ENCODE results near the gene COL20A1.
"Not testable (repeated sequence)": the region's sequence is repeated elsewhere in the genome, so short reads cannot be mapped to it uniquely, and the experiment has no call there.

Gene COL20A1

GRCh38 chr20:63321148-63321831 is 28.3 kb downstream of the COL20A1 start:
- FAIRE-seq, result no peak

GRCh38 chr20:63322146-63322932 is 29.4 kb downstream of the COL20A1 start:
- no peak for FAIRE-seq

- no peak for FAIRE-seq
Observed at GRCh38 chr20:63322933-63323273, 29.9 kb downstream of the COL20A1 start.

GRCh38 chr20:63323357-63323981 is 30.5 kb downstream of the COL20A1 start:
- FAIRE-seq, result no peak

GRCh38 chr20:63325021-63325471 is 32.1 kb downstream of the COL20A1 start:
- no peak for FAIRE-seq

GRCh38 chr20:63325554-63326313 is 32.7 kb downstream of the COL20A1 start:
- FAIRE-seq, result no peak

- FAIRE-seq, result no peak
Observed at GRCh38 chr20:63326314-63327230, 33.6 kb downstream of the COL20A1 start.

- FAIRE-seq, result no peak
Observed at GRCh38 chr20:63327231-63327745, 34.3 kb downstream of the COL20A1 start.

GRCh38 chr20:63328026-63328700 is 35.2 kb downstream of the COL20A1 start:
- FAIRE-seq, result no peak

- FAIRE-seq, result no peak
Observed at GRCh38 chr20:63328718-63329275, 35.8 kb downstream of the COL20A1 start.

GRCh38 chr20:63329331-63330083 is 36.5 kb downstream of the COL20A1 start:
- no peak for FAIRE-seq

- no peak for FAIRE-seq
Observed at GRCh38 chr20:63330084-63330760, 37.2 kb downstream of the COL20A1 start.

GRCh38 chr20:63330940-63331339 is 38.0 kb downstream of the COL20A1 start:
- no peak for FAIRE-seq

GRCh38 chr20:63331741-63332400 is 38.9 kb downstream of the COL20A1 start:
- no peak for FAIRE-seq

- no peak for FAIRE-seq
Observed at GRCh38 chr20:63332488-63333240, 39.7 kb downstream of the COL20A1 start.

- FAIRE-seq, result no peak
Observed at GRCh38 chr20:63333241-63333836, 40.4 kb downstream of the COL20A1 start.

- no peak for FAIRE-seq
Observed at GRCh38 chr20:63334356-63334755, 41.4 kb downstream of the COL20A1 start.

GRCh38 chr20:63335060-63335459 is 42.1 kb downstream of the COL20A1 start:
- FAIRE-seq, result not testable (repeated sequence)

Data from endometrium (tissue), 2 donors.